Cardiac muscle cell (in vitro differentiated cells and primary cell): ENCODE results near the gene EIF3K. TPM values are rescaled to one million over a fixed set of nuclear protein-coding genes. Genes with fewer than 3 reads are reported as not detected.
"Not testable (repeated sequence)": the region's sequence is repeated elsewhere in the genome, so short reads cannot be mapped to it uniquely, and the experiment has no call there.

ENCODE experiments used
- DNase-seq, 2 donors: peaks; one replicate each; pipeline versions ENCODE4 v3.0.0 to v3.0.0-alpha.2; 2010 to 2017; ENCODE audit warnings: low read depth in 1 of 2, low spot score in 1 of 2
- H3K27ac ChIP-seq: fragments of 200-600 bp; sonication (generic); 2 replicates; pipeline ENCODE4 v1.5.1; 2016
- H3K27me3 ChIP-seq: fragments of 200-600 bp; sonication (generic); 2 replicates; pipeline ENCODE4 v1.6.0; 2016; ENCODE audit warnings: control low read depth
- H3K36me3 ChIP-seq: fragments of 200-600 bp; sonication (generic); 2 replicates; pipeline ENCODE4 v1.5.1; 2016; ENCODE audit warnings: control low read depth
- H3K4me1 ChIP-seq: fragments of 200-600 bp; sonication (generic); 2 replicates; pipeline ENCODE4 v1.8.1; 2017; ENCODE audit warnings: low read depth, mild to moderate bottlenecking, mixed run types
- H3K4me3 ChIP-seq: fragments of 200-600 bp; sonication (generic); 2 replicates; pipeline ENCODE4 v1.5.1; 2016; ENCODE audit warnings: mild to moderate bottlenecking
- H3K9me3 ChIP-seq: fragments of 200-600 bp; sonication (generic); 2 replicates; pipeline ENCODE4 v1.5.1; 2017; ENCODE audit warnings: low read depth, mild to moderate bottlenecking, control low read depth
- CTCF ChIP-seq: IDR thresholded peaks from 2 replicates; pipeline ENCODE4 v1.5.1; 2012; ENCODE audit warnings: low read depth, mild to moderate bottlenecking, low read length
- polyA plus RNA-seq: library from polyadenylated mRNA; unstranded; fragments of >200 nt; fragmentation: Nextera tagmentation; extraction: Ambion mirVana; gene quantifications from 2 replicates; pipeline ENCODE4 v1.2.1, GENCODE V29; 2016
- total RNA-seq: library from RNA; depleted of rRNA; stranded (reverse); fragments of >200 nt; gene quantifications from 2 replicates; pipeline ENCODE4 v1.2.3, GENCODE V29; 2016

EIF3K gene
- total and polyA plus RNA-seq, 2 experiments from 2014 or later = 455 to 504 TPM

- Histone ChIP-seq H3K27me3 (no peaks in the 10 kb centered on the region), H3K36me3 (no peaks in the 10 kb centered on the region), H3K4me3 (peak overlapping the region; percentile 37), H3K4me1 (no peaks in the 10 kb centered on the region), H3K9me3 (no peaks in the 10 kb centered on the region), H3K27ac (peak overlapping the region; percentile 6)
- DNase-seq = peak; percentile 16 to 90
- TF ChIP-seq CTCF = no peak
These were observed 22.7 kb upstream of the EIF3K start for GRCh38 chr19:38596057-38596981.

GRCh38 chr19:38597075-38597474 lies 21.9 kb upstream of the EIF3K start:
- no peaks in the 10 kb centered on the region for H3K4me1 ChIP-seq
- no peaks in the 10 kb centered on the region for H3K36me3 ChIP-seq
- H3K27ac ChIP-seq = no peak overlapping the region
- no peak overlapping the region for H3K4me3 ChIP-seq
- no peak for TF ChIP-seq CTCF
- H3K27me3 ChIP-seq = no peaks in the 10 kb centered on the region
- no peak for DNase-seq
- no peaks in the 10 kb centered on the region for H3K9me3 ChIP-seq

DNA sequence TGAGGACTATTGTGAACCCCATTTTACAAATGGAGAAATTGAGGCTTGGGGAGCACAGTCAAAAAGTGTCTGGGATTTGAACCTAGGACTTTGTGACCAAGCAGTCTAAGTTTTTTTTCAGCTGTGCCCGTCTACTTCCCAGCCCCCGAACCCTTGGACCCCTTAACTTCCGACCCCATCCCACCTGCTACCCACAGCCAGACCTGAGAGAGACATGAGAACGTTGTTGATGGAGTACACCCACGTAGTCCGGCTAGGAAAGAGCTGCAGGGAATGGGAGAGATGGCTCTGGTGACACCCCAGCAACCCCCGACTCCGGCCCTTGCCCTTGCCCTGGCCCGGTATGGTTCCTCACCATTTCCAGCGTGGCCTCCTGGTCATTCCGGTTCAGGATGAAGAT lies 19.3 kb upstream of the EIF3K start:
- H3K4me1 ChIP-seq = no peaks in the 10 kb centered on the region
- no peaks in the 10 kb centered on the region for H3K9me3 ChIP-seq
- no peaks in the 10 kb centered on the region for H3K36me3 ChIP-seq
- H3K27me3 ChIP-seq = no peaks in the 10 kb centered on the region
- DNase-seq = no peak
- H3K4me3 ChIP-seq = no peak overlapping the region
- TF ChIP-seq CTCF = no peak
- no peak overlapping the region for H3K27ac ChIP-seq

DNA sequence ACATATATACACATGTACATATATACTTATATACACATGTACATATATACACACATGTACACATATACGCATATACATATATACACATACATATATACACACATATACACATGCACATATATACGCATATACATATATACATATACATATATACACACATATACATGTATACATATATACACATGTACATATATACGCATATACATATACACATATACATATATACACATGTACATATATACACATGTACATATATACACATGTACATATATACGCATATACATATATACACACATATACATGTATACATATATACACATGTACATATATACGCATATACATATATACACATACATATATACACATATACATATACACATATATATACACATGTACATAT lies 16.1 kb upstream of the EIF3K start:
- not testable (repeated sequence) for H3K9me3 ChIP-seq, H3K4me1 ChIP-seq, DNase-seq, H3K27me3 ChIP-seq, H3K4me3 ChIP-seq, H3K27ac ChIP-seq, H3K36me3 ChIP-seq

DNA sequence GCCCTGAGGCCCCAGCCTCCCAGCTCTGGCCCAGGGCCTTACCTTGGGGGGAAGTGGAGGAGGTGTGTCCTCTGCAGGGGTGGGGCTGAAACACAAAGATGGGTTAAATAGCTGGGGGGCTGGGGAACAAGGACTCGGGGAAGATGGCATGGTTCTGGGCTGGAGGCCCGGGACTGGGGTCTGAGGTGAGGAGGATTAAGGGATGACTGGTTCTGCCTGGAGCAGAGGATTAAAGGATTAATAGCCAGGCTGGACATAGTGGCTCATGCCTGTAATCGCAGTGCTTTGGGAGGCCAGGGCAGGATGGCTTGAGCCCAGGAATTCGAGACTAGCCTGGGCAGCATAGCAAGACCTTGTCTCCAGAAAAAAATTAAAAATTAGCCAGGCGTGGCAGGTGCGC lies 12.9 kb upstream of the EIF3K start:
- no peaks in the 10 kb centered on the region for H3K36me3 ChIP-seq

More for the DNA sequence above, 12.9 kb upstream of the EIF3K start:
- no peak for DNase-seq
- Histone ChIP-seq H3K9me3 (no peaks in the 10 kb centered on the region), H3K4me3 (no peak overlapping the region), H3K27me3 (no peaks in the 10 kb centered on the region), H3K27ac (no peak overlapping the region), H3K4me1 (no peaks in the 10 kb centered on the region)
- TF ChIP-seq CTCF = no peak
